H1 (cell line): ENCODE results near the gene CTH. TPM values are rescaled to one million over a fixed set of nuclear protein-coding genes. Genes with fewer than 3 reads are reported as not detected.

ENCODE experiments used
- SRF ChIP-seq: IDR thresholded peaks from 2 replicates; pipeline ENCODE4 v1.6.1; 2011; ENCODE audit warnings: mild to moderate bottlenecking, low read depth, low read length, moderate library complexity
- polyA plus RNA-seq, 7 experiments: library from polyadenylated mRNA; depleted of rRNA in 3 of 7; stranded (reverse) in 5 of 7; unstranded in 2 of 7; fragments of >200 nt in 5 of 7; fragments of 200-250 nt in 2 of 7; gene quantifications; 1 replicate in 5 of 7; 2 replicates in 1 of 7; 4 replicates in 1 of 7; pipeline versions ENCODE4 v1.2.1 to v1.2.3, GENCODE V29; 2011 to 2013; ENCODE audit warnings: missing spikeins in 2 of 7, mixed read lengths in 2 of 7
- total RNA-seq: library from RNA; stranded (reverse); fragmentation: NEBNext Ultra II Directional; extraction: Animal tissue kit (Norgen Biotek cat#: 25700); gene quantifications from 2 replicates; pipeline ENCODE4 v1.2.1, GENCODE V29; 2021

The CTH gene
- total and polyA plus RNA-seq, 2 of the 8 experiments (the other 6 are each of a cell fraction or from before 2014, with no cell fraction given), result 31.7 to 33.2 TPM

DNA sequence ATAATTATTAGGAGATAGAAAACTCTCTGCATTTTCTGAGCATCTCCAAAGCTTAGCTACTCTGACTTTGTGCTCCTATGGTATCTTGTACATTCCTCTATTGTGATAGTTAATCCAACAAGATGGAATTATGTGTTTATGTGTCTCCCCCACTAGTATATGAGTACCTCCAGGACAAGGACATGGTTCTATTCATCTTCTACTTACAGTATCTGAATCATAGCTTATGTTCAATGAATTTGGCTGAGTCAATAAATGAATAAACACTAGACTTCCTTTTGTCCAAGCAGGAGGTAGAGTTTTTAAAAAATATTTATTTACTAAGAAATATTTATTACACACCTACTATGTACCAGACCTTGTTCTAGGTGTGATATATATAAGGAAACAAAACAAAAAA, 18.4 kb upstream of the CTH start (continued):
- TF ChIP-seq SRF, result no peak
